K562 (cell line): ENCODE data around the gene RHEBL1. TPM values are rescaled to one million over a fixed set of nuclear protein-coding genes. Genes with fewer than 3 reads are reported as not detected.

Source experiments
- AFF1 ChIP-seq, 2 experiments: fragments of 450-650 bp; IDR thresholded peaks; 2 replicates each; pipeline ENCODE4 v1.6.1; 2018; ENCODE audit warnings: mild to moderate bottlenecking in 2 of 2, low read depth in 1 of 2; ENCODE audit not compliant: partially characterized antibody in 2 of 2
- BRF1 ChIP-seq: IDR thresholded peaks from 3 replicates; pipeline ENCODE4 v1.6.1; 2011; ENCODE audit warnings: borderline replicate concordance, mild to moderate bottlenecking; ENCODE audit not compliant: insufficient read length; ENCODE audit errors: extremely low read depth
- DLX4 ChIP-seq: fragments of 250-450 bp; sonication (Bioruptor Pico); IDR thresholded peaks from 2 replicates; pipeline ENCODE4 v1.6.1; 2021; ENCODE audit warnings: mild to moderate bottlenecking
- EP300 ChIP-seq: IDR thresholded peaks from 2 replicates; pipeline ENCODE4 v1.6.1; 2012; ENCODE audit warnings: low read length, improper control_type of control experiment
- MTF1 ChIP-seq: fragments of 250-450 bp; sonication (Bioruptor Pico); IDR thresholded peaks from 2 replicates; pipeline ENCODE4 v1.9.0; 2021; ENCODE audit warnings: moderate library complexity, mild to moderate bottlenecking, inconsistent platforms, borderline replicate concordance
- NR1H2 ChIP-seq: sonication (generic); formaldehyde crosslinking; IDR thresholded peaks from 2 replicates; pipeline ENCODE4 v1.4.0; 2020; ENCODE audit warnings: mild to moderate bottlenecking, missing genetic modification reagents
- OTX1 ChIP-seq: fragments of 450-650 bp; formaldehyde crosslinking; IDR thresholded peaks from 2 replicates; pipeline ENCODE4 v1.4.0; 2022; ENCODE audit warnings: mild to moderate bottlenecking
- PRMT5 ChIP-seq: sonication (generic); formaldehyde crosslinking; IDR thresholded peaks from 2 replicates; pipeline ENCODE4 v1.5.0; 2020; ENCODE audit warnings: missing genetic modification reagents
- SREBF1 ChIP-seq: fragments of 150-350 bp; IDR thresholded peaks from 2 replicates; pipeline ENCODE4 v1.6.1; 2014; ENCODE audit warnings: antibody characterized with exemption, low read depth, low read length, borderline replicate concordance
- THRB ChIP-seq: fragments of 450-650 bp; formaldehyde crosslinking; conservative IDR thresholded peaks from 2 replicates; pipeline ENCODE4 v1.4.0; 2022; ENCODE audit warnings: mild to moderate bottlenecking, missing genetic modification characterization
- ZBTB1 ChIP-seq: sonication (generic); formaldehyde crosslinking; IDR thresholded peaks from 2 replicates; pipeline ENCODE4 v1.8.1; 2023; ENCODE audit warnings: missing genetic modification reagents, low read depth, mild to moderate bottlenecking, borderline replicate concordance
- ZBTB33 ChIP-seq: sonication (generic); formaldehyde crosslinking; IDR thresholded peaks from 2 replicates; pipeline ENCODE4 v1.8.1; 2023; ENCODE audit warnings: mild to moderate bottlenecking, missing genetic modification reagents
- ZNF165 ChIP-seq: fragments of 250-450 bp; sonication (Bioruptor Pico); IDR thresholded peaks from 2 replicates; pipeline ENCODE4 v1.4.0; 2020; ENCODE audit warnings: borderline replicate concordance
- ZNF23 ChIP-seq: fragments of 250-450 bp; sonication (Bioruptor Pico); IDR thresholded peaks from 2 replicates; pipeline ENCODE4 v1.4.0; 2020; ENCODE audit warnings: mild to moderate bottlenecking
- ZNF253 ChIP-seq: fragments of 250-450 bp; sonication (Bioruptor Pico); conservative IDR thresholded peaks from 2 replicates; pipeline ENCODE4 v1.6.1; 2021; ENCODE audit warnings: mild to moderate bottlenecking
- ZNF280A ChIP-seq: fragments of 450-650 bp; IDR thresholded peaks from 2 replicates; pipeline ENCODE4 v1.6.1; 2018; ENCODE audit warnings: mild to moderate bottlenecking, low read depth; ENCODE audit not compliant: partially characterized antibody
- ZNF444 ChIP-seq: fragments of 250-450 bp; sonication (Bioruptor Pico); IDR thresholded peaks from 2 replicates; pipeline ENCODE4 v1.4.0; 2020; ENCODE audit warnings: mild to moderate bottlenecking, moderate library complexity
- ZNF445 ChIP-seq: fragments of 250-450 bp; sonication (Bioruptor Pico); IDR thresholded peaks from 2 replicates; pipeline ENCODE4 v1.4.0; 2020; ENCODE audit warnings: low read depth, mild to moderate bottlenecking, moderate library complexity
- polyA plus RNA-seq, 8 experiments: library from polyadenylated mRNA; depleted of rRNA in 4 of 8; stranded (reverse) in 5 of 8; unstranded in 3 of 8; fragments of >200 nt; fragmentation: Nextera tagmentation in 2 of 8; fragmentation: Illumina TruSeq in 1 of 8; extraction: Ambion mirVana in 2 of 8; extraction: Trizol in 1 of 8; gene quantifications; 2 replicates each; pipeline versions ENCODE4 v1.2.1 to v1.2.3, GENCODE V29; 2011 to 2014; ENCODE audit warnings: inconsistent platforms in 1 of 8, missing spikeins in 1 of 8
- total RNA-seq, 7 experiments: library from RNA; depleted of rRNA in 6 of 7; stranded (reverse); fragments of >200 nt in 6 of 7; fragmentation: Illumina TruSeq in 2 of 7; extraction: Trizol in 2 of 7; gene quantifications; 2 replicates each; pipeline versions ENCODE4 v1.2.1 to v1.2.3, GENCODE V29; 2011 to 2021; ENCODE audit warnings: low replicate concordance in 1 of 7

The RHEBL1 gene
- total and polyA plus RNA-seq, 9 of the 15 experiments (the other 6 are each of a cell fraction or from before 2014, with no cell fraction given), result 4.3 to 36.1 (median 8.2) TPM

GRCh38 chr12:49069507-49070346, at the start of gene RHEBL1 (continued):
- no peak for TF ChIP-seq ZNF280A
- TF ChIP-seq PRMT5 (CRISPR knock-in tag), result no peak
- no peak for TF ChIP-seq ZNF444
- TF ChIP-seq SREBF1, result no peak
- TF ChIP-seq ZNF253 (CRISPR knock-in tag), result no peak
- no peak for TF ChIP-seq ZNF445 (CRISPR knock-in tag)
- TF ChIP-seq OTX1 (CRISPR knock-in tag), result no peak
- TF ChIP-seq NR1H2 (CRISPR knock-in tag), result no peak
- TF ChIP-seq ZNF23 (CRISPR knock-in tag), result no peak
- TF ChIP-seq EP300, result no peak
- no peak for TF ChIP-seq THRB
- TF ChIP-seq ZBTB1, result no peak
- no peak for TF ChIP-seq ZNF165 (CRISPR knock-in tag)
- no peak for TF ChIP-seq ZBTB33 (CRISPR knock-in tag)
- no peak for TF ChIP-seq BRF1
- no peak for TF ChIP-seq MTF1 (CRISPR knock-in tag)
- no peak for TF ChIP-seq DLX4
- TF ChIP-seq AFF1 (IDR thresholded peaks at IDR 0.05; ENCODE audit: low read depth in 1 of 2, partially characterized antibody in 2 of 2), result peak in 1 of 2 experiments; percentile 19
